Heart left ventricle (tissue), 13 donors: ENCODE data around the gene ZNF738.

Experiments used
- POLR2A ChIP-seq, 2 donors: fragments of 450-650 bp; IDR thresholded peaks; one replicate each; pipeline ENCODE4 v1.6.1; 2017; ENCODE audit warnings: antibody characterized with exemption in 2 of 2, mild to moderate bottlenecking in 2 of 2, moderate library complexity in 2 of 2
- TF ChIP-seq, protein P1 (sequence below), 12 donors: fragments of 200-600 bp; sonication (generic) in 4 of 12; IDR thresholded peaks; one replicate each; pipeline versions ENCODE4 v1.5.0 to v1.8.0; 2018 to 2022; ENCODE audit warnings: antibody characterized with exemption in 12 of 12, mild to moderate bottlenecking in 5 of 12
- donor health status: ischemic (EF 13 %, LVEDD 7.1; RV severe dilation, severe dysfunction).
- donor health status: DM: no; HTN: yes; CAD: no.
- donor health status: DM: no; HTN: no; CAD: no.
- donor health status: ischemic (EF 25% LVEDD 6.9; RV normal size, moderate dysfunction).
- donor health status: ischemic (EF 25% LVEDD 5.7; RV mildly dilated, moderate dysfunction).
- donor health status: ischemic (EF 35%, LVEDD 5.7; RV mildly dilated, moderate dysfunction).
- donor health status: nonischemic (EF 11% LVEDD 7.7; RV severe dilation, severe dysfunction).
- donor health status: DM: yes; HTN: yes; CAD: no.
- donor health status: PGD.
- donor health status: ischemic (EF 29% LVEDD 5.4; RV normal size, mild dysfunction).
- donor health status: nonischemic (EF 23%, LVEDD 6.1; RV moderate dilation, normal function).

DNA sequence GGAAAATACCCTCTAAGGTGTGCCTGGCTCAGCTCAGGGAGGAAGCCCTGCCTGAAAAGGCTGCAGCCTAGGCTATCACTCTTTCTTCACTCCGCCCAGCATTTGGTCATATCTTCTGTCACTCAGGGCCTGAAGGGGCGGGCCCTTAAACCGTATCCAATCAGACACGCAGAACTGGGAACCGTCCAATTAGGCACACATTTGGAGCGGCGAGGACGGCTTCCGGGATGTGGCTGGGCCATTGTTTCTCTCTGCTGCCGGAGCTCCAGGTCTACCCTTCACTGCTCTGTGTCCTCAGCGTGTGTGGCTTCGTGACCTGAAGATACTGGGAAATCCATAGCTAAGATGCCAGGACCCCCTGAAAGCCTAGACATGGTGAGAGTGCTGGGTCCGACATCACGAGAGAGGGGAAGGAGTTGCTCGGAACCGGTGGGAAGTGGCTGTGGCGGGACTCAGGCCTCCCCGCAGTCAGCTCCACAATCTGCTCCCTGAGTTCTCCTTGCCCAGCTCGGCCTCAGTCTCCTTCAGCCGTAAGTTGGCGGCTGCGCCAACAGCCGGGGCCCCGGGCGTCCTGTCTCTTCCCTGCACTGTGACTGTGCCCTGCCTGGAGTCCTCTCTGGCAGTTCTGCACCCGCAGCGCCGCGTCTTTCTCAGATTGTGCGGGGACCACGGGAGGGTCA is 38.2 kb downstream of the ZNF738 start, which contains the start of gene ZNF493:
- TF ChIP-seq, protein P1, sequence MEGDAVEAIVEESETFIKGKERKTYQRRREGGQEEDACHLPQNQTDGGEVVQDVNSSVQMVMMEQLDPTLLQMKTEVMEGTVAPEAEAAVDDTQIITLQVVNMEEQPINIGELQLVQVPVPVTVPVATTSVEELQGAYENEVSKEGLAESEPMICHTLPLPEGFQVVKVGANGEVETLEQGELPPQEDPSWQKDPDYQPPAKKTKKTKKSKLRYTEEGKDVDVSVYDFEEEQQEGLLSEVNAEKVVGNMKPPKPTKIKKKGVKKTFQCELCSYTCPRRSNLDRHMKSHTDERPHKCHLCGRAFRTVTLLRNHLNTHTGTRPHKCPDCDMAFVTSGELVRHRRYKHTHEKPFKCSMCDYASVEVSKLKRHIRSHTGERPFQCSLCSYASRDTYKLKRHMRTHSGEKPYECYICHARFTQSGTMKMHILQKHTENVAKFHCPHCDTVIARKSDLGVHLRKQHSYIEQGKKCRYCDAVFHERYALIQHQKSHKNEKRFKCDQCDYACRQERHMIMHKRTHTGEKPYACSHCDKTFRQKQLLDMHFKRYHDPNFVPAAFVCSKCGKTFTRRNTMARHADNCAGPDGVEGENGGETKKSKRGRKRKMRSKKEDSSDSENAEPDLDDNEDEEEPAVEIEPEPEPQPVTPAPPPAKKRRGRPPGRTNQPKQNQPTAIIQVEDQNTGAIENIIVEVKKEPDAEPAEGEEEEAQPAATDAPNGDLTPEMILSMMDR (IDR thresholded peaks at IDR 0.05) = no peak
- TF ChIP-seq POLR2A (IDR thresholded peaks at IDR 0.05) = peak in 1 of 2 donors; percentile 78
